Lung (tissue), 12 donors: ENCODE data around the gene PXN. TPM values are rescaled to one million over a fixed set of nuclear protein-coding genes. Genes with fewer than 3 reads are reported as not detected.

Experiments used
- ATAC-seq: fragments of 200-7000 bp; cut with Tn5 transposase; one replicate; pipeline ENCODE4 v1.9.1; 2020; ENCODE audit warnings: moderate number of reproducible peaks; ENCODE audit not compliant: insufficient read depth, low FRiP score
- DNase-seq, 3 donors: peaks; one replicate each; pipeline ENCODE4 v3.0.0-alpha.2; 2013 to 2017
- H3K27ac ChIP-seq, 2 donors: one replicate each; pipeline ENCODE4 v1.5.1; 2013; ENCODE audit warnings: mild to moderate bottlenecking in 2 of 2, moderate library complexity in 2 of 2, control low read depth in 1 of 2, inconsistent platforms in 1 of 2, low read depth in 1 of 2, low read length in 1 of 2
- H3K27me3 ChIP-seq, 3 donors: one replicate each; pipeline ENCODE4 v1.5.1; 2013; ENCODE audit warnings: low read length in 2 of 3; ENCODE audit not compliant: control insufficient read depth in 3 of 3, insufficient read depth in 3 of 3
- H3K36me3 ChIP-seq, 4 donors: one replicate each; pipeline ENCODE4 v1.5.1; 2013; ENCODE audit warnings: low read length in 4 of 4, mild to moderate bottlenecking in 1 of 4, moderate library complexity in 1 of 4; ENCODE audit not compliant: control insufficient read depth in 4 of 4, insufficient read depth in 4 of 4
- H3K4me1 ChIP-seq, 5 donors: one replicate each; pipeline ENCODE4 v1.5.1; 2013; ENCODE audit warnings: low read length in 5 of 5, mild to moderate bottlenecking in 2 of 5, moderate library complexity in 1 of 5; ENCODE audit not compliant: control insufficient read depth in 5 of 5, insufficient read depth in 5 of 5
- H3K4me3 ChIP-seq: one replicate; pipeline ENCODE4 v1.5.1; 2013; ENCODE audit warnings: mild to moderate bottlenecking, control low read depth, moderate library complexity
- H3K9ac ChIP-seq, 2 donors: one replicate each; pipeline ENCODE4 v1.5.1; 2013; ENCODE audit warnings: low read length in 2 of 2, control low read depth in 1 of 2; ENCODE audit not compliant: insufficient read depth in 1 of 2
- H3K9me3 ChIP-seq, 4 donors: one replicate each; pipeline ENCODE4 v1.5.1; 2013; ENCODE audit warnings: low read length in 3 of 4, mild to moderate bottlenecking in 1 of 4, moderate library complexity in 1 of 4; ENCODE audit not compliant: control insufficient read depth in 4 of 4, insufficient read depth in 3 of 4
- CTCF ChIP-seq: IDR thresholded peaks from 2 replicates; pipeline ENCODE4 v1.5.1; 2012; ENCODE audit warnings: mild to moderate bottlenecking; ENCODE audit errors: control extremely low read depth, extremely low read depth
- WGBS, 2 donors: extraction: QIAGEN DNeasy Blood & Tissue Kit; methylation state at CpG; one replicate each; pipeline ENCODE4 v1.1.7; 2013; 5-methylcytosine and 5-hydroxymethylcytosine counted together
- polyA plus RNA-seq, 2 donors: library from polyadenylated mRNA; stranded (reverse); fragments of 200-250 nt; gene quantifications; one replicate each; pipeline ENCODE4 v1.2.1, GENCODE V29; 2013
- total RNA-seq, 2 donors: library from RNA; depleted of rRNA in 1 of 2; stranded (reverse); fragments of >200 nt in 1 of 2; gene quantifications; one replicate each; pipeline ENCODE4 v1.2.1, GENCODE V29; 2014 to 2021
- donor health status: control.
- donor health status: control.
- donor health status: Bipolar disorder and iron deficiency.
- donor health status: healthy.
- donor health status: DM: yes; HTN: yes; CAD: no.

The PXN gene
- total and polyA plus RNA-seq, 4 donors: 81.1 to 117 (median 90.6) TPM

GRCh38 chr12:120263748-120264085, 1.8 kb downstream of the PXN start:
- peak overlapping the region; percentile 75 for H3K4me3 ChIP-seq
- TF ChIP-seq CTCF: no peak
- DNase-seq (no peak), ATAC-seq (no peak)
- H3K36me3 ChIP-seq: no peaks in the 10 kb centered on the region
- no peaks in the 10 kb centered on the region for H3K9me3 ChIP-seq
- peak overlapping the region in 1 of 2 donors; percentile 37 for H3K9ac ChIP-seq
- 39 to 65% methylated on average over 5 of the region's 5 CpGs for whole genome bisulfite sequencing, 2 donors
- peaks cover 2 to 37% (median 21%) of the 10 kb centered on the region in 5 donors for H3K4me1 ChIP-seq
- H3K27me3 ChIP-seq: no peaks in the 10 kb centered on the region
- peak overlapping the region; percentile 13 to 87 for H3K27ac ChIP-seq

GRCh38 chr12:120262852-120263747, 2.4 kb downstream of the PXN start:
- H3K4me3 ChIP-seq: peak overlapping the region; percentile 12
- WGBS, 2 donors: 36 to 47% methylated on average over 15 of the region's 15 CpGs
- H3K36me3 ChIP-seq: no peaks in the 10 kb centered on the region
- H3K4me1 ChIP-seq: peaks cover 2 to 42% (median 21%) of the 10 kb centered on the region in 5 donors
- ATAC-seq: no peak
- no peak for TF ChIP-seq CTCF
- peak overlapping the region in 1 of 2 donors; percentile 37 for H3K9ac ChIP-seq
- H3K27me3 ChIP-seq: no peaks in the 10 kb centered on the region
- H3K27ac ChIP-seq: peak overlapping the region; percentile 13 to 84
- DNase-seq: no peak
- no peaks in the 10 kb centered on the region for H3K9me3 ChIP-seq

- peak overlapping the region; percentile 13 to 84 for H3K27ac ChIP-seq
- WGBS, 2 donors: 50 to 57% methylated on average over 10 of the region's 10 CpGs
- DNase-seq (no peak), ATAC-seq (no peak)
- no peaks in the 10 kb centered on the region for H3K36me3 ChIP-seq
- no peaks in the 10 kb centered on the region for H3K9me3 ChIP-seq
- no peak overlapping the region for H3K9ac ChIP-seq
- H3K4me3 ChIP-seq: peak overlapping the region; percentile 12
- TF ChIP-seq CTCF: no peak
- H3K4me1 ChIP-seq: peaks cover 5 to 48% (median 28%) of the 10 kb centered on the region in 5 donors
- H3K27me3 ChIP-seq: no peaks in the 10 kb centered on the region
Measured at GRCh38 chr12:120261951-120262851, 3.3 kb downstream of the PXN start.
